Sigmoid colon (tissue), 7 donors: ENCODE measurements around the gene THSD7A. TPM values are rescaled to one million over a fixed set of nuclear protein-coding genes. Genes with fewer than 3 reads are reported as not detected.

Source experiments
- DNase-seq: peaks from one replicate; pipeline ENCODE4 v3.0.0-alpha.2; 2019
- H3K27ac ChIP-seq, 4 donors: fragments of 200-600 bp; sonication (generic); one replicate each; pipeline ENCODE4 v1.5.1; 2016 to 2019; ENCODE audit warnings: mild to moderate bottlenecking in 1 of 4
- H3K27me3 ChIP-seq, 3 donors: fragments of 200-600 bp; sonication (generic); one replicate each; pipeline ENCODE4 v1.5.1; 2019; ENCODE audit warnings: mild to moderate bottlenecking in 1 of 3
- H3K36me3 ChIP-seq, 4 donors: fragments of 200-600 bp; sonication (generic); one replicate each; pipeline ENCODE4 v1.5.1; 2016 to 2019
- H3K4me1 ChIP-seq, 4 donors: fragments of 200-600 bp; sonication (generic); one replicate each; pipeline ENCODE4 v1.5.1; 2017 to 2019
- H3K4me3 ChIP-seq, 4 donors: fragments of 200-600 bp; sonication (generic); one replicate each; pipeline ENCODE4 v1.5.1; 2017 to 2019; ENCODE audit warnings: mild to moderate bottlenecking in 2 of 4, moderate library complexity in 1 of 4
- H3K9me3 ChIP-seq, 4 donors: fragments of 200-600 bp in 3 of 4; sonication (generic) in 3 of 4; one replicate each; pipeline versions ENCODE4 v1.5.1 to v1.6.1; 2013 to 2019
- CTCF ChIP-seq, 4 experiments: fragments of 450-650 bp in 3 of 4; fragments of 200-600 bp in 1 of 4; IDR thresholded peaks; one replicate each; pipeline ENCODE4 v1.5.1; 2016 to 2019; ENCODE audit warnings: antibody characterized with exemption in 4 of 4, mild to moderate bottlenecking in 3 of 4, moderate library complexity in 2 of 4
- EP300 ChIP-seq, 4 donors: sonication (generic); formaldehyde crosslinking; IDR thresholded peaks; one replicate each; pipeline ENCODE4 v1.6.1; 2017; ENCODE audit warnings: antibody characterized with exemption in 4 of 4
- POLR2A ChIP-seq, 2 donors: fragments of 450-650 bp; IDR thresholded peaks; one replicate each; pipeline ENCODE4 v1.6.1; 2016; ENCODE audit warnings: antibody characterized with exemption in 2 of 2, mild to moderate bottlenecking in 2 of 2, moderate library complexity in 2 of 2
- POLR2AphosphoS5 ChIP-seq, 4 donors: sonication (generic); formaldehyde crosslinking; IDR thresholded peaks; one replicate each; pipeline ENCODE4 v1.6.1; 2017; ENCODE audit warnings: antibody characterized with exemption in 4 of 4
- WGBS, 2 donors: extraction: QIAGEN DNeasy Blood & Tissue Kit; methylation state at CpG; one replicate each; pipeline ENCODE4 v1.1.7; 2013; 5-methylcytosine and 5-hydroxymethylcytosine counted together
- intact Hi-C: fragments of 100-400 bp; cut with DNase I; formaldehyde crosslinking; loops from one replicate; pipeline ENCODE4 v1.15.1; 2023
- polyA plus RNA-seq, 3 donors: library from polyadenylated mRNA; stranded (reverse); fragments of 200-250 nt; gene quantifications; one replicate each; pipeline ENCODE4 v1.2.3, GENCODE V29; 2013
- total RNA-seq, 4 donors: library from RNA; depleted of rRNA; stranded (reverse); fragments of >200 nt; gene quantifications; one replicate each; pipeline ENCODE4 v1.1.0, GENCODE V29; 2016
- donor health status: healthy with polysubstance abuse.
- donor health status: Bipolar disorder and iron deficiency.
- donor health status: healthy.

The THSD7A gene
- total and polyA plus RNA-seq, 7 donors: under 0.01 to 6.9 (median 5.0) TPM

GRCh38 chr7:11540271-11540761, 291.7 kb downstream of the THSD7A start:
- TF ChIP-seq EP300 (IDR thresholded peaks at IDR 0.05) (peak in 1 of 4 donors; percentile 49), POLR2AphosphoS5 (IDR thresholded peaks at IDR 0.05) (peak in 2 of 4 donors; percentile 27 to 39), POLR2A (IDR thresholded peaks at IDR 0.05) (no peak), CTCF (IDR thresholded peaks at IDR 0.05) (no peak)
- WGBS, 2 donors: 11 to 45% methylated on average over 3 of the region's 3 CpGs

GRCh38 chr7:11539853-11540252, 292.1 kb downstream of the THSD7A start:
- peak overlapping the region in 3 of 4 donors; percentile 8 to 54 (median 14) for H3K27ac ChIP-seq

More at GRCh38 chr7:11540271-11540761, 291.7 kb downstream of the THSD7A start:
- Histone ChIP-seq H3K27me3 (no peaks in the 10 kb centered on the region), H3K4me3 (no peak overlapping the region), H3K4me1 (peaks cover 0 to 9% (median 2%) of the 10 kb centered on the region in 4 donors), H3K27ac (peak overlapping the region; percentile 7 to 54 (median 11)), H3K9me3 (no peaks in the 10 kb centered on the region), H3K36me3 (peaks cover 0 to 7% (median 0%) of the 10 kb centered on the region in 4 donors)
- intact Hi-C loops: no loop called here
- no peak for DNase-seq

GRCh38 chr7:11538751-11539299, 293.2 kb downstream of the THSD7A start:
- TF ChIP-seq CTCF (IDR thresholded peaks at IDR 0.05) (no peak), POLR2A (IDR thresholded peaks at IDR 0.05) (no peak), POLR2AphosphoS5 (IDR thresholded peaks at IDR 0.05) (no peak), EP300 (IDR thresholded peaks at IDR 0.05) (no peak)
- Histone ChIP-seq H3K9me3 (no peaks in the 10 kb centered on the region), H3K27me3 (no peaks in the 10 kb centered on the region), H3K4me1 (peaks cover 0 to 9% (median 2%) of the 10 kb centered on the region in 4 donors), H3K27ac (no peak overlapping the region), H3K36me3 (peaks cover 0 to 7% (median 0%) of the 10 kb centered on the region in 4 donors), H3K4me3 (no peak overlapping the region)
- 77 to 93% methylated on average over 1 of the region's 1 CpG for WGBS, 2 donors
- intact Hi-C loops: no loop called here
- no peak for DNase-seq

More at GRCh38 chr7:11539853-11540252, 292.1 kb downstream of the THSD7A start:
- DNase-seq: no peak
- no peak overlapping the region for H3K4me3 ChIP-seq
- TF ChIP-seq POLR2AphosphoS5 (IDR thresholded peaks at IDR 0.05) (no peak), EP300 (IDR thresholded peaks at IDR 0.05) (no peak), POLR2A (IDR thresholded peaks at IDR 0.05) (no peak), CTCF (IDR thresholded peaks at IDR 0.05) (no peak)
- no peaks in the 10 kb centered on the region for H3K27me3 ChIP-seq
- H3K36me3 ChIP-seq: peaks cover 0 to 7% (median 0%) of the 10 kb centered on the region in 4 donors
- intact Hi-C loops: no loop called here
- WGBS, 2 donors: 17 to 25% methylated on average over 3 of the region's 3 CpGs
- peaks cover 0 to 9% (median 2%) of the 10 kb centered on the region in 4 donors for H3K4me1 ChIP-seq
- no peaks in the 10 kb centered on the region for H3K9me3 ChIP-seq

- H3K27me3 ChIP-seq: no peaks in the 10 kb centered on the region
- H3K9me3 ChIP-seq: no peaks in the 10 kb centered on the region
- no peak overlapping the region for H3K4me3 ChIP-seq
- intact Hi-C loops: no loop called here
- no peak overlapping the region for H3K27ac ChIP-seq
- H3K4me1 ChIP-seq: no peaks in the 10 kb centered on the region
- DNase-seq: no peak
- TF ChIP-seq EP300 (IDR thresholded peaks at IDR 0.05) (no peak), CTCF (IDR thresholded peaks at IDR 0.05) (no peak), POLR2AphosphoS5 (IDR thresholded peaks at IDR 0.05) (no peak), POLR2A (IDR thresholded peaks at IDR 0.05) (no peak)
- H3K36me3 ChIP-seq: no peaks in the 10 kb centered on the region
- WGBS, 2 donors: 26 to 62% methylated on average over 3 of the region's 3 CpGs
Measured at GRCh38 chr7:11533229-11533820, 298.7 kb downstream of the THSD7A start.
